HEK293T (cell line): Measurements from ENCODE around the gene VSX1.

Experiments
- BHLHE40 ChIP-seq: fragments of 450-650 bp; IDR thresholded peaks from 2 replicates; pipeline ENCODE4 v1.6.1; 2016; ENCODE audit warnings: mild to moderate bottlenecking, moderate library complexity, borderline replicate concordance
- ELF4 ChIP-seq: fragments of 450-650 bp; IDR thresholded peaks from 2 replicates; pipeline ENCODE4 v1.6.1; 2017; ENCODE audit warnings: antibody characterized with exemption
- FOXK2 ChIP-seq: fragments of 450-650 bp; IDR thresholded peaks from 2 replicates; pipeline ENCODE4 v1.6.1; 2016; ENCODE audit warnings: mild to moderate bottlenecking

DNA sequence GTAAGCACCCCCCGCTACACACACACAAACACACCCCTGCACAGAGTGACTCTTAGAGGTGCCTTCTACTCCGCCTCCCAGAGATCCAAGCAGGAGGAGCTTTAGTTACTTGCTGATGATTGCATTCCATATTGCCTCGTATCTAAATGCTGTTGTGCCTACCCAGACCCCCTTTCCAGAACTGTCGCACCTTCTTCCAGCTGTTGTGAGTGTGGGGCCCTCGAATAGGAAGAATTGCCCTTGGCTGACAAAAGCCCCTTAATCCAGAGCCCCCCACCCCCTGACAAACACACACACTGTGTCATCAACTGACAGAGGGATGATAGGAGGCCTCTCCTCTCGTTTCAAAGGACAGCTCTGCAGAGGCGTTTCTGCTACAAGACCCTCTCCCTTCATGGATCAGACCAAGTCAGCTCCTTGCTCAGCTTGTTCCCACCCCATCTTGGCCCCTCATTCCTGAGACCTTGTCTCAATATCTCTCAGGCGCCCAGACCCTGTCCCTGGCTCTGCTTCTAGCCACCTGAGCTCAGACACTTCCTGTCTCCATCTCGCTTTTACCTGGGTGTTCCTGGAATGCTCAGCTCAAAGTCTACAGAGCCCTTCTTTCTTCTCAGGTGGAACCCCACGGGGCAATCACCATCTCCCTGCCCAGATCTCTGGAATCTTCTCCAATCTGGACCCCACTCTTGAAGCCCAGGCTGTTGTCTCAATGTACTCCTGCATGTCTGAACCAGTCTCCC lies 4.0 kb upstream of the VSX1 start:
- TF ChIP-seq ELF4 (no peak), FOXK2 (no peak), BHLHE40 (no peak)
